HepG2 (cell line): ENCODE measurements around the gene ADI1. TPM values are rescaled to one million over a fixed set of nuclear protein-coding genes. Genes with fewer than 3 reads are reported as not detected.

Experiments
- ARNTL ChIP-seq: sonication (generic); formaldehyde crosslinking; IDR thresholded peaks from 2 replicates; pipeline ENCODE4 v1.4.0; 2020; ENCODE audit warnings: mild to moderate bottlenecking, missing genetic modification reagents
- CEBPZ ChIP-seq: IDR thresholded peaks from 2 replicates; pipeline ENCODE4 v1.6.1; 2012; ENCODE audit warnings: low read length, improper control_type of control experiment
- HOXD1 ChIP-seq: sonication (generic); formaldehyde crosslinking; IDR thresholded peaks from 2 replicates; pipeline ENCODE4 v1.5.0; 2020; ENCODE audit warnings: missing genetic modification reagents
- NONO ChIP-seq, 2 experiments: fragments of 450-650 bp in 1 of 2; sonication (generic) in 1 of 2; formaldehyde crosslinking in 1 of 2; IDR thresholded peaks in 1 of 2; conservative IDR thresholded peaks in 1 of 2; 2 replicates each; pipeline versions ENCODE4 v1.6.1 to v1.8.0; 2017 to 2022; ENCODE audit warnings: mild to moderate bottlenecking in 1 of 2, missing genetic modification reagents in 1 of 2, moderate library complexity in 1 of 2
- ZNF652 ChIP-seq: IDR thresholded peaks from 2 replicates; pipeline ENCODE4 v1.6.1; 2016; ENCODE audit warnings: low read depth, borderline replicate concordance
- polyA plus RNA-seq, 8 experiments: library from polyadenylated mRNA; depleted of rRNA in 3 of 8; stranded (reverse) in 7 of 8; unstranded in 1 of 8; fragments of >200 nt; fragmentation: Illumina TruSeq in 4 of 8; extraction: Trizol in 4 of 8; gene quantifications; 2 replicates each; pipeline versions ENCODE4 v1.2.1 to v1.2.3, GENCODE V29; 2011 to 2016; ENCODE audit warnings: low read depth in 4 of 8, missing spikeins in 1 of 8, mixed read lengths in 1 of 8; ENCODE audit not compliant: insufficient read depth in 1 of 8
- total RNA-seq, 5 experiments: library from RNA; depleted of rRNA; stranded (reverse); fragments of >200 nt; fragmentation: Illumina TruSeq; extraction: Trizol; gene quantifications; 2 replicates each; pipeline ENCODE4 v1.2.3, GENCODE V29; 2016; ENCODE audit warnings: low read depth in 1 of 5
- TF ChIP-seq, protein P1 (sequence below): sonication (generic); formaldehyde crosslinking; IDR thresholded peaks from 2 replicates; pipeline ENCODE4 v1.4.0; 2020; ENCODE audit warnings: missing genetic modification reagents
- TF ChIP-seq, protein P2 (sequence below): sonication (generic); formaldehyde crosslinking; IDR thresholded peaks from 2 replicates; pipeline ENCODE4 v1.5.0; 2020; ENCODE audit warnings: mild to moderate bottlenecking, missing genetic modification reagents
- TF ChIP-seq, protein P3 (sequence below): sonication (generic); formaldehyde crosslinking; IDR thresholded peaks from one replicate; pipeline ENCODE4 v1.5.1; 2020; ENCODE audit warnings: mild to moderate bottlenecking, missing genetic modification reagents; ENCODE audit errors: not compliant biosample characterization

ADI1 gene
- total and polyA plus RNA-seq, 2 of the 13 experiments (the other 11 are each of a cell fraction or from before 2014, with no cell fraction given), result 28.7 to 123 TPM

GRCh38 chr2:3518496-3519254, 656 bp downstream of the ADI1 start (continued):
- no peak for TF ChIP-seq NONO (IDR thresholded peaks at IDR 0.05)
- TF ChIP-seq NONO (CRISPR knock-in tag; conservative IDR thresholded peaks at IDR 0.05), result peak; percentile 72
- TF ChIP-seq, protein P1, sequence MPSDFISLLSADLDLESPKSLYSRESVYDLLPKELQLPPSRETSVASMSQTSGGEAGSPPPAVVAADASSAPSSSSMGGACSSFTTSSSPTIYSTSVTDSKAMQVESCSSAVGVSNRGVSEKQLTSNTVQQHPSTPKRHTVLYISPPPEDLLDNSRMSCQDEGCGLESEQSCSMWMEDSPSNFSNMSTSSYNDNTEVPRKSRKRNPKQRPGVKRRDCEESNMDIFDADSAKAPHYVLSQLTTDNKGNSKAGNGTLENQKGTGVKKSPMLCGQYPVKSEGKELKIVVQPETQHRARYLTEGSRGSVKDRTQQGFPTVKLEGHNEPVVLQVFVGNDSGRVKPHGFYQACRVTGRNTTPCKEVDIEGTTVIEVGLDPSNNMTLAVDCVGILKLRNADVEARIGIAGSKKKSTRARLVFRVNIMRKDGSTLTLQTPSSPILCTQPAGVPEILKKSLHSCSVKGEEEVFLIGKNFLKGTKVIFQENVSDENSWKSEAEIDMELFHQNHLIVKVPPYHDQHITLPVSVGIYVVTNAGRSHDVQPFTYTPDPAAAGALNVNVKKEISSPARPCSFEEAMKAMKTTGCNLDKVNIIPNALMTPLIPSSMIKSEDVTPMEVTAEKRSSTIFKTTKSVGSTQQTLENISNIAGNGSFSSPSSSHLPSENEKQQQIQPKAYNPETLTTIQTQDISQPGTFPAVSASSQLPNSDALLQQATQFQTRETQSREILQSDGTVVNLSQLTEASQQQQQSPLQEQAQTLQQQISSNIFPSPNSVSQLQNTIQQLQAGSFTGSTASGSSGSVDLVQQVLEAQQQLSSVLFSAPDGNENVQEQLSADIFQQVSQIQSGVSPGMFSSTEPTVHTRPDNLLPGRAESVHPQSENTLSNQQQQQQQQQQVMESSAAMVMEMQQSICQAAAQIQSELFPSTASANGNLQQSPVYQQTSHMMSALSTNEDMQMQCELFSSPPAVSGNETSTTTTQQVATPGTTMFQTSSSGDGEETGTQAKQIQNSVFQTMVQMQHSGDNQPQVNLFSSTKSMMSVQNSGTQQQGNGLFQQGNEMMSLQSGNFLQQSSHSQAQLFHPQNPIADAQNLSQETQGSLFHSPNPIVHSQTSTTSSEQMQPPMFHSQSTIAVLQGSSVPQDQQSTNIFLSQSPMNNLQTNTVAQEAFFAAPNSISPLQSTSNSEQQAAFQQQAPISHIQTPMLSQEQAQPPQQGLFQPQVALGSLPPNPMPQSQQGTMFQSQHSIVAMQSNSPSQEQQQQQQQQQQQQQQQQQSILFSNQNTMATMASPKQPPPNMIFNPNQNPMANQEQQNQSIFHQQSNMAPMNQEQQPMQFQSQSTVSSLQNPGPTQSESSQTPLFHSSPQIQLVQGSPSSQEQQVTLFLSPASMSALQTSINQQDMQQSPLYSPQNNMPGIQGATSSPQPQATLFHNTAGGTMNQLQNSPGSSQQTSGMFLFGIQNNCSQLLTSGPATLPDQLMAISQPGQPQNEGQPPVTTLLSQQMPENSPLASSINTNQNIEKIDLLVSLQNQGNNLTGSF (CRISPR knock-in tag), result no peak; the same call in 1 of the 2 replicates
- no peak for TF ChIP-seq HOXD1 (CRISPR knock-in tag)
- TF ChIP-seq ARNTL (CRISPR knock-in tag), result peak; percentile 37
- no peak for TF ChIP-seq ZNF652 (CRISPR knock-in tag)
- TF ChIP-seq, protein P2, sequence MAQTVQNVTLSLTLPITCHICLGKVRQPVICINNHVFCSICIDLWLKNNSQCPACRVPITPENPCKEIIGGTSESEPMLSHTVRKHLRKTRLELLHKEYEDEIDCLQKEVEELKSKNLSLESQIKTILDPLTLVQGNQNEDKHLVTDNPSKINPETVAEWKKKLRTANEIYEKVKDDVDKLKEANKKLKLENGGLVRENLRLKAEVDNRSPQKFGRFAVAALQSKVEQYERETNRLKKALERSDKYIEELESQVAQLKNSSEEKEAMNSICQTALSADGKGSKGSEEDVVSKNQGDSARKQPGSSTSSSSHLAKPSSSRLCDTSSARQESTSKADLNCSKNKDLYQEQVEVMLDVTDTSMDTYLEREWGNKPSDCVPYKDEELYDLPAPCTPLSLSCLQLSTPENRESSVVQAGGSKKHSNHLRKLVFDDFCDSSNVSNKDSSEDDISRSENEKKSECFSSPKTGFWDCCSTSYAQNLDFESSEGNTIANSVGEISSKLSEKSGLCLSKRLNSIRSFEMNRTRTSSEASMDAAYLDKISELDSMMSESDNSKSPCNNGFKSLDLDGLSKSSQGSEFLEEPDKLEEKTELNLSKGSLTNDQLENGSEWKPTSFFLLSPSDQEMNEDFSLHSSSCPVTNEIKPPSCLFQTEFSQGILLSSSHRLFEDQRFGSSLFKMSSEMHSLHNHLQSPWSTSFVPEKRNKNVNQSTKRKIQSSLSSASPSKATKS, result no peak
- TF ChIP-seq CEBPZ, result no peak
- TF ChIP-seq, protein P3, sequence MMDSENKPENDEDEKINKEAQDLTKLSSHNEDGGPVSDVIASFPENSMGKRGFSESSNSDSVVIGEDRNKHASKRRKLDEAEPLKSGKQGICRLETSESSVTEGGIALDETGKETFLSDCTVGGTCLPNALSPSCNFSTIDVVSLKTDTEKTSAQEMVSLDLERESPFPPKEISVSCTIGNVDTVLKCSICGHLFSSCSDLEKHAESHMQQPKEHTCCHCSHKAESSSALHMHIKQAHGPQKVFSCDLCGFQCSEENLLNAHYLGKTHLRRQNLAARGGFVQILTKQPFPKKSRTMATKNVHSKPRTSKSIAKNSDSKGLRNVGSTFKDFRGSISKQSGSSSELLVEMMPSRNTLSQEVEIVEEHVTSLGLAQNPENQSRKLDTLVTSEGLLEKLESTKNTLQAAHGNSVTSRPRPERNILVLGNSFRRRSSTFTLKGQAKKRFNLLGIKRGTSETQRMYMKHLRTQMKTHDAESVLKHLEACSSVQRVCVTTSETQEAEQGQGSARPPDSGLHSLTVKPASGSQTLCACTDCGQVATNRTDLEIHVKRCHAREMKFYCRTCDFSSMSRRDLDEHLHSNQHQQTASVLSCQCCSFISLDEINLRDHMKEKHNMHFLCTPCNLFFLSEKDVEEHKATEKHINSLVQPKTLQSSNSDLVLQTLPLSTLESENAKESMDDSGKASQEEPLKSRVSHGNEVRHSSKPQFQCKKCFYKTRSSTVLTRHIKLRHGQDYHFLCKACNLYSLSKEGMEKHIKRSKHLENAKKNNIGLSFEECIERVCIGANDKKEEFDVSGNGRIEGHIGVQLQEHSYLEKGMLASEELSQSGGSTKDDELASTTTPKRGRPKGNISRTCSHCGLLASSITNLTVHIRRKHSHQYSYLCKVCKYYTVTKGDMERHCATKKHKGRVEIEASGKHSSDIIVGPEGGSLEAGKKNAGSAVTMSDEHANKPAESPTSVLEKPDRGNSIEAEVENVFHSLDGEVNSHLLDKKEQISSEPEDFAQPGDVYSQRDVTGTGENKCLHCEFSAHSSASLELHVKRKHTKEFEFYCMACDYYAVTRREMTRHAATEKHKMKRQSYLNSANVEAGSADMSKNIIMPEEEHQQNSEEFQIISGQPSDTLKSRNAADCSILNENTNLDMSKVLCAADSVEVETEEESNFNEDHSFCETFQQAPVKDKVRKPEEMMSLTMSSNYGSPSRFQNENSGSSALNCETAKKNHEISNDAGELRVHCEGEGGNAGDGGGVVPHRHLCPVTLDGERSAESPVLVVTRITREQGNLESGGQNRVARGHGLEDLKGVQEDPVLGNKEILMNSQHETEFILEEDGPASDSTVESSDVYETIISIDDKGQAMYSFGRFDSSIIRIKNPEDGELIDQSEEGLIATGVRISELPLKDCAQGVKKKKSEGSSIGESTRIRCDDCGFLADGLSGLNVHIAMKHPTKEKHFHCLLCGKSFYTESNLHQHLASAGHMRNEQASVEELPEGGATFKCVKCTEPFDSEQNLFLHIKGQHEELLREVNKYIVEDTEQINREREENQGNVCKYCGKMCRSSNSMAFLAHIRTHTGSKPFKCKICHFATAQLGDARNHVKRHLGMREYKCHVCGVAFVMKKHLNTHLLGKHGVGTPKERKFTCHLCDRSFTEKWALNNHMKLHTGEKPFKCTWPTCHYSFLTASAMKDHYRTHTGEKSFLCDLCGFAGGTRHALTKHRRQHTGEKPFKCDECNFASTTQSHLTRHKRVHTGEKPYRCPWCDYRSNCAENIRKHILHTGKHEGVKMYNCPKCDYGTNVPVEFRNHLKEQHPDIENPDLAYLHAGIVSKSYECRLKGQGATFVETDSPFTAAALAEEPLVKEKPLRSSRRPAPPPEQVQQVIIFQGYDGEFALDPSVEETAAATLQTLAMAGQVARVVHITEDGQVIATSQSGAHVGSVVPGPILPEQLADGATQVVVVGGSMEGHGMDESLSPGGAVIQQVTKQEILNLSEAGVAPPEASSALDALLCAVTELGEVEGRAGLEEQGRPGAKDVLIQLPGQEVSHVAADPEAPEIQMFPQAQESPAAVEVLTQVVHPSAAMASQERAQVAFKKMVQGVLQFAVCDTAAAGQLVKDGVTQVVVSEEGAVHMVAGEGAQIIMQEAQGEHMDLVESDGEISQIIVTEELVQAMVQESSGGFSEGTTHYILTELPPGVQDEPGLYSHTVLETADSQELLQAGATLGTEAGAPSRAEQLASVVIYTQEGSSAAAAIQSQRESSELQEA (CRISPR knock-in tag), result no peak
